Memory B cell (primary cell): ENCODE data around the gene PSMB7.

Experiments used
- ATAC-seq: fragments of 150-1000 bp; cut with Tn5 transposase; 2 replicates; pipeline ENCODE4 v1.10.0; 2021; ENCODE audit warnings: low read depth, mild to moderate bottlenecking, moderate library complexity
- DNase-seq, 2 donors: peaks; one replicate each; pipeline ENCODE4 v3.0.0; 2022; ENCODE audit warnings: low spot score in 2 of 2
- H3K27ac Mint-ChIP-seq: one replicate; pipeline ENCODE4 v1.8.0; 2022; ENCODE audit warnings: mild to moderate bottlenecking, moderate library complexity, mixed read lengths
- H3K27me3 Mint-ChIP-seq: one replicate; pipeline ENCODE4 v1.8.0; 2022; ENCODE audit warnings: mixed read lengths
- H3K36me3 Mint-ChIP-seq: one replicate; pipeline ENCODE4 v1.8.0; 2022; ENCODE audit warnings: mild to moderate bottlenecking, mixed read lengths
- H3K4me1 Mint-ChIP-seq: one replicate; pipeline ENCODE4 v1.8.0; 2022; ENCODE audit warnings: mixed read lengths
- H3K4me3 Mint-ChIP-seq: one replicate; pipeline ENCODE4 v1.8.0; 2022; ENCODE audit warnings: mild to moderate bottlenecking, moderate library complexity, mixed read lengths
- H3K9me3 Mint-ChIP-seq: one replicate; pipeline ENCODE4 v1.8.0; 2022; ENCODE audit warnings: mixed read lengths

The PSMB7 gene

DNA sequence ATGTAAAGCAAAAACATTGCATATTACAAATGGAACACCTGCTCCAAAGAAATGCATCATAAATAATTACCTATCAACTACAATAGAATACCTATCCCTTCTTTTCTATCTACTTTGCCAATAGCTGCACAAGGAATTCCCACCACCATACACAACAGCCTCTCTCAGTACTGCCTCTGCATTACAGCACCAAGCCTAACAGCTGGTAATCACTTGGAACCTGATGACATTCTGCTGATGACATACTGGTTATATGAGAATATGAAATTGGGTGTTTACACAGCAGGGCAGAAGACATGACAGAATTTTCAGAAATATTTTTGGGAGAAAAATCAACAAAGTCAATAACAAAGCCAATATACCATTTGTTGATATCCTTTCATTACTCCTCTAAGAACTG, 43.2 kb downstream of the PSMB7 start:
- DNase-seq (no peak), ATAC-seq (no peak)
- Mint-ChIP-seq H3K36me3 (peaks cover 15% of the 10 kb centered on the region), H3K9me3 (peaks cover 2% of the 10 kb centered on the region), H3K27me3 (no peaks in the 10 kb centered on the region), H3K4me1 (peaks cover 20% of the 10 kb centered on the region), H3K27ac (no peak overlapping the region), H3K4me3 (no peak overlapping the region)

DNA sequence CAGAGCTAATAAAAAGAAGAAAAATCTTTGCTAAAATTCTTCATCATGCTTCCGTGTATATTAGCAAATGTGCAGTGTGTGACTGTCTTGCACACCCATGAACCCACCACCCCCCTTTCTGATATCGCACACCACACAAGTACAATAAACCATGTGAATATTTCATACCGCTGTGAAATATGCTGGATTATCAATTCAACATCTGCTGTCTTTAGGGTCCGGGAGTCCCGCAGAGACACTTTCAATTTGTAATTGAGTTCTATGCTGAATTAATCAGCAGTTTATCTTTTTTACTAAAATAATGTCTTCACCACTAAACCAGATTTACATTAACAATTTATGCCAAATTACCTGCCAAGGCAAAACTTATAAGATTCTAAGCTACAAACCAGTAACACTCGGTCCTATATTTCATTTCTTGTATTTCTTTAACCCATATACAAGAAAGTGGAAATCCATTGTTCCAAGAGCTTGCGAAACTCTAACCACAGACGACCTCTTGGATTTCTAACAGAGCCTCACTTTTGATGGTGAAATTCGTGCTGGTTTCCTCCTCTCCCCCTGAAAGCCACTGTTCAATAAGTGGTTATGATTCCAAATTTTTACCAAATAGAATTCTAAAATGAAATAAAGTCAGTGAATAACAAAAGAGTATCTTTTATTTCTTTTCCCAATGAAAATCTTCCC, 44.2 kb downstream of the PSMB7 start:
- ATAC-seq (no peak), DNase-seq (no peak)
- peaks cover 21% of the 10 kb centered on the region for H3K4me1 Mint-ChIP-seq
- no peak overlapping the region for H3K27ac Mint-ChIP-seq
- no peaks in the 10 kb centered on the region for H3K27me3 Mint-ChIP-seq
- peaks cover 2% of the 10 kb centered on the region for H3K9me3 Mint-ChIP-seq
- peaks cover 19% of the 10 kb centered on the region for H3K36me3 Mint-ChIP-seq
- no peak overlapping the region for H3K4me3 Mint-ChIP-seq

DNA sequence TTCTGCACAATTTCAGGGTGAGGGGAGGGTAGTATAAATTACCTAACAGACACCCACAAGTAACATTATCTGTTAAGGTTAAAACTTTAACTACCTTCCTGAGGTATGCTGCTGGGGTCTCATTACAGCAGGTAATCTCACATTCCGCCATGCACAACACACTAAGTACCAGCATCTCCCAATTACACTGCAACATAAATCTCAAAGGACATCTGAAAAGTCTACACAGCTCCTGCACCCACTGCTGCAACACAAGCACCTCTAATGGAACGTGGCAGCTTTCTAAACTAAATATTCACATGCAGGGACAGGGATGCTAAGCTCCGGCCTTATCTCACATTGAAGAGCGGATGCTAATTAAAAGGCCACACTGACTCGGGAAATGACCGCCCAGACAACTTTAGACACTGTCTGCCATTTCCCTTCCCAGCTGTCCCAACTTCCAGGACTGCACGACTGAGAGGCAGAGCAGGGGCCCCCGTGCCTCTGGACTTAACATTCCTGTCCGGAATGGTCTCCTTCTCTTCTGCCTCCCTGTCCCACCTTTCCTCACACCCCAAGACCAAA, 45.9 kb downstream of the PSMB7 start:
- H3K9me3 Mint-ChIP-seq, result peaks cover 2% of the 10 kb centered on the region
- H3K4me1 Mint-ChIP-seq, result peaks cover 21% of the 10 kb centered on the region
- DNase-seq (no peak), ATAC-seq (no peak)
- H3K4me3 Mint-ChIP-seq, result no peak overlapping the region
- H3K36me3 Mint-ChIP-seq, result peaks cover 19% of the 10 kb centered on the region
- H3K27me3 Mint-ChIP-seq, result no peaks in the 10 kb centered on the region
- peak overlapping the region; percentile 45 for H3K27ac Mint-ChIP-seq

DNA sequence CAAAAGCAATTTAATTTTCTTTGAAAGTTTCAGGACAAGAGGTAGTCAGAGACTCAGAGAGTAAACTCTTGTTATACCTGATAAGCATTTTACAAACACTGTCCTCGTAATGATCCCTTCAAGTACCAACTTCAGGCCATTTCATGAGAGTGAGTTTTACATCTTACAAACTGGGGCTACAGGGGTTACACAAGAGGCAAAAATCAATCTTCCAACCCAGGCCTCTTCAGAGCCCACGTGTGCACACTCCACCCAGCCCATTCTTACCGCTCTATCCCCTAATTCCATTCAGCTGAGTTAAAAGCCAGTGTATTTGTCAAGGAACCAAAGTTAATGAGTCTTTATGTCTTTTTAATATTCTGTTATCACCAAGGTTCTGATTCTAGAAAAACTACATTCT, 46.5 kb downstream of the PSMB7 start:
- no peak for DNase-seq

DNA sequence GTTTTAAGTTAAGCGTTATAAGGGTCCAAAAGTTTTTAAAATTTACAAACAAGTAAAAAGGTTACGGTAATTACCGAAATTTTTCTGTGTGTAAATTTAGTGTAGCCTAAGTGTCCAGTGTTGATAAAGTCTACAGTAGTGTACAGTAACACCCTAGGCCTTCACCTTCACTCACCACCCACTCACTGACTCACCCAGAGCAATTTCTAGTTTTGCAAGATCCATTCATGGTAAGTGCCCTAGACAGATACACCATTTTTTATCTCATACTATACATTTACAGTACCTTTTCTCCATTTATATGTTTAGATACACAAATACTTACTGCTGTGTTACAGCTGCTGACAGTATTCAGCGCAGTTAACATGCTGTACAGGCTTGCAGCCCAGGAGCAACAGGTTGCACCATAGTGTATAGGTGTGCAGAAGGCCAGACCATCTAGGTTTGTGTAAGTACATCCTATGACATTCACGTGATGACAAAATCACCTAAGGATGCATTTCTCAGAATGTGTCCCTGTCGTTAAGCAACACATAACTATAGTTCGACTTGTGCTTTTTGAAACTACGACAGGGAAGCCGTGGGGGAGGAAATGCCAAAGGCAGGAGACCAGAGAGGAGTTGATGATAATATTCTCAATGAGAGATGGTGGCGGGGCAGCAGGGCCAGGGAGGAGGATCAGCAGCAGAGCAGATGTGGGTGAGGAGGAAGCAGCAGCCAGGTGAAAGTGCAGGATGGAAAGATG, 48.6 kb downstream of the PSMB7 start:
- no peak for DNase-seq

More for the DNA sequence above, 46.5 kb downstream of the PSMB7 start:
- no peaks in the 10 kb centered on the region for H3K27me3 Mint-ChIP-seq
- peaks cover 20% of the 10 kb centered on the region for H3K36me3 Mint-ChIP-seq
- H3K27ac Mint-ChIP-seq, result no peak overlapping the region
- H3K9me3 Mint-ChIP-seq, result no peaks in the 10 kb centered on the region
- peaks cover 21% of the 10 kb centered on the region for H3K4me1 Mint-ChIP-seq
- no peak overlapping the region for H3K4me3 Mint-ChIP-seq
- no peak for ATAC-seq

DNA sequence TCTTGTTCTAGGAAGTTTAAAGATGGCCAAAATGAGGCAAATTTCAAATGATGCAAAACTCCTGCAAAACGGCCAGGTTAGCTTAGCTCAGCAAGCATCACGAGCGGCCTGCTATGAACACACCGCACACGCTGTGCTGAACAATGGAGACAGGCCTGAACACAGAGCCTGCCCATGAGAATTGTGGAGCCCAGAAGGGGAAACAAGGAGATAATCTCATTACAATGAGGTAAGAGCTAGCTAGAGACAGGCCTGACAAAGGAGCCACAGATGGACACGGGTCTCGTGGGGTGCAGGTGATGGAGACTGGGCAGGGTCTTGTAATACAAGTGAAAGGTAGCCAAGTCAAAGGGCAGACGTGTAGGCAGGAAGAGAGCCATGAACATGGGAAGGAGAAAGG, 50.2 kb downstream of the PSMB7 start:
- no peak overlapping the region for H3K4me3 Mint-ChIP-seq
- H3K4me1 Mint-ChIP-seq, result peaks cover 16% of the 10 kb centered on the region
- ATAC-seq (no peak), DNase-seq (no peak)
- peak overlapping the region; percentile 18 for H3K27ac Mint-ChIP-seq
- H3K9me3 Mint-ChIP-seq, result no peaks in the 10 kb centered on the region
- no peaks in the 10 kb centered on the region for H3K27me3 Mint-ChIP-seq
- peaks cover 15% of the 10 kb centered on the region for H3K36me3 Mint-ChIP-seq

More for the DNA sequence above, 48.6 kb downstream of the PSMB7 start:
- Mint-ChIP-seq H3K36me3 (peaks cover 16% of the 10 kb centered on the region), H3K4me3 (no peak overlapping the region), H3K27me3 (no peaks in the 10 kb centered on the region), H3K9me3 (no peaks in the 10 kb centered on the region), H3K4me1 (peaks cover 14% of the 10 kb centered on the region), H3K27ac (peak overlapping the region; percentile 48)
- ATAC-seq, result no peak

DNA sequence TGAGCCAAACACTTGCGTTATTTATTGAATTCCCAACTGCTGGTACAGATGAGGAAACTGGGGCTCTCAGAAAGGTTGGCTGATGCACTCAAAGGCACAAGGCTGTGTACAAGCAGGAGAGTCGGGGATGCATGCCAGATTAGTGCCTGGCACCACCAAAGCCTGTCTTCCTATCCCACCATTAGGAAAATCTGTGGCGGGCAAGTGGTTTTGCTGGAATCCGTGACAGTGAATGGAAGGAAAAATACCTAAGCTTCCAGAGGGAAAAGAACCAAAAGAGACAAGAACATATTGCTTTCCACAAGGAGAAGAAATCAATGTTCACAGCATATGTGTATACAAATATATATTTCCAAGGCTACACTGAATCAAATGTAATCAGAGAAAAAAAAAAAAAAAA, 51.1 kb downstream of the PSMB7 start:
- DNase-seq (no peak), ATAC-seq (no peak)
- H3K4me1 Mint-ChIP-seq, result peaks cover 15% of the 10 kb centered on the region
- H3K27ac Mint-ChIP-seq, result no peak overlapping the region
- H3K4me3 Mint-ChIP-seq, result no peak overlapping the region
- no peaks in the 10 kb centered on the region for H3K9me3 Mint-ChIP-seq
- no peaks in the 10 kb centered on the region for H3K27me3 Mint-ChIP-seq
- H3K36me3 Mint-ChIP-seq, result peaks cover 19% of the 10 kb centered on the region

DNA sequence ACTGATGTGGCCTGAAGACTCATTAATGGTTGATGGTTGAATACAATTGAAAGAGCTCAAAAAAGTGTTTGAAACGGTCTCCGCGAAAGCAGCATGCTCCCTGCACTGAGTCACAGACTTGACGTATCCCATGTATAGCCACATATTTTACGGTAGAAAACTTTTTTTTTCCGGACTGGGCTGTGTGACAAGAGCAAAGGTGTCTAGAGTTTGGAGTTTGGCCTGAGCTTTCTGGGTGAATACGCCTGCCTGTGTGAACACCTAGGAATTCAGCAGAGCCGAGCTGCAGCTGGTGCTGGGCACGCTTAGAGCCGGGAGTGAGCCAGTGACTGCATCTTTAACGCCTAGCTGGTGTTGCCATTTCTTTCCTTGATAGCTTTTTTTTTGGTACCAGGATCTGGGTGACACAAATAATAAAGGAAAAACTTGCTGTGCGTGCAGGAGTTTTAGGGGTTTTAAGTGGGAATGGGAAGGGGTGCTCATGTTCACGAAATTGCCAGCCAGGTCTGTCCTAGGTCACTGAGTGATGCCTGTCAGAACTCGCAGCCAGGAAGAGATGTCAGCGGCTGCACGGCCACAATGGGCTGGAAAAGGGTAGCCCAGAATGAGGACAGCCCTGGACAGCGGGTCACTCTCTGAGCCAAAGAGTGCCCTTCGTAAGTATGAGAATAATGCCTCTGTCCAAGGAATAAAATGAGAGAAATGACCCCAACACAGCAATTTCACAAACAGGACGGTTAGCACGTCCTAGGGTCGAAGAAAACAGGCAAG, 51.7 kb downstream of the PSMB7 start:
- Mint-ChIP-seq H3K36me3 (peaks cover 19% of the 10 kb centered on the region), H3K9me3 (no peaks in the 10 kb centered on the region), H3K4me3 (no peak overlapping the region), H3K4me1 (peaks cover 15% of the 10 kb centered on the region), H3K27me3 (no peaks in the 10 kb centered on the region), H3K27ac (no peak overlapping the region)
- ATAC-seq (no peak), DNase-seq (no peak)

DNA sequence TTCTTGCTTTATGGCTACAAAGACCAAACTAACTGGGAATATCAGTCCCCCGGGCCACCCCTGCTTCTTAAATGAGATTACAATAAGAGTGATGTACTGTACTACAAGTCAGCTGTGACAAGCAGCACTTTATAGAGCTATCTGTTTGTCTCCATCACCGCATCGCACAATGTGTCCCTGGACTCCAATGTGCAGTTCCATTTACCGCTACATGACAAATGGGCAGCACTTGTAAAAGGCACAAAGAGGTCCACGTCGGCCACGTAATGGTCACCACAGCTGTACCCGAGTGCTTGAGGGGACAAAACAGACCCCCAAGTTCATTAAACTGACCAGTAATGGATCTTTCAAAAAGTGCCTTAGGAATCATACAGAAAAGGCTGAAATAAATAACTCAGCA, 54.1 kb downstream of the PSMB7 start:
- peak overlapping the region; percentile 75 for H3K27ac Mint-ChIP-seq
- H3K9me3 Mint-ChIP-seq, result no peaks in the 10 kb centered on the region
- DNase-seq (no peak), ATAC-seq (no peak)
- no peak overlapping the region for H3K4me3 Mint-ChIP-seq
- peaks cover 13% of the 10 kb centered on the region for H3K4me1 Mint-ChIP-seq
- H3K27me3 Mint-ChIP-seq, result no peaks in the 10 kb centered on the region
- peaks cover 16% of the 10 kb centered on the region for H3K36me3 Mint-ChIP-seq

DNA sequence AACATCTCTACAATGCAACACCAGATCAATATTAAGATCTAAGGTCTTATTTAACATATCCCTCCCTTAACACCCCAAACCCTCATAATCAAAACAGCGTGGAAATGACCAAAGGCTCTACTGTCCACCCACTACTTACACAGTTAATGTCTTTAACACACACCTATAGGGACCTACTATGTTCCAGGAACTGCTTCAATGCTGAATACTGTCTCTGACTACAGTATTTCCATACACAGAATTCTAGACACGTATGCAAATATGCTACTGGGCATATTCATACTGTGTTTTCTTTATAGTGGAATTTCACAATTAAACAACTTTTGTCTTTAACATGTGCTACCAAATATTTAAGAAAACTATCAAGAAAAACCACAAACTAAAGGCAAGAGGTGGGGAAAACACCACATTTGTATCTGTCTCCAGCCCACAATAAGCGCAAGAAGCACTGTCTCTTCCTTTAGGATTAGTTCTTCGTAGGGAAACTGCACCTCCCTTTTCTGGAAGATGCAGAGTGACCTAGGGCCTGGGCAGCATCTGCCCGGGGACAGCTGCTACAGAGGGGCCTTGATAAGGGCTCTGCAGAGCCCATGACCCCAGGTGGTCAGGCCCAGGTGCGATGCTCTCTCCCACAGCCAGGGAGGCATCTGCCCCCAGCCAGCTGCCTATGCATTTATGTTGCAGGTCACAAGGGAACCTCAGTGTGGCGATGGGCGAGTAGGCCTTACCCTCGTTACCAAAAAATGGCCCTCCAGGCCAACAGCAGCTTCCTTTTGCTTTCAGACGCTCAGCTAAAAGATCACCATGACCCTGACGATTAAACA, 55.2 kb downstream of the PSMB7 start:
- Mint-ChIP-seq H3K4me3 (no peak overlapping the region), H3K9me3 (no peaks in the 10 kb centered on the region), H3K4me1 (peaks cover 13% of the 10 kb centered on the region), H3K27ac (peak overlapping the region; percentile 75), H3K36me3 (peaks cover 15% of the 10 kb centered on the region), H3K27me3 (no peaks in the 10 kb centered on the region)
- DNase-seq (no peak), ATAC-seq (no peak)

DNA sequence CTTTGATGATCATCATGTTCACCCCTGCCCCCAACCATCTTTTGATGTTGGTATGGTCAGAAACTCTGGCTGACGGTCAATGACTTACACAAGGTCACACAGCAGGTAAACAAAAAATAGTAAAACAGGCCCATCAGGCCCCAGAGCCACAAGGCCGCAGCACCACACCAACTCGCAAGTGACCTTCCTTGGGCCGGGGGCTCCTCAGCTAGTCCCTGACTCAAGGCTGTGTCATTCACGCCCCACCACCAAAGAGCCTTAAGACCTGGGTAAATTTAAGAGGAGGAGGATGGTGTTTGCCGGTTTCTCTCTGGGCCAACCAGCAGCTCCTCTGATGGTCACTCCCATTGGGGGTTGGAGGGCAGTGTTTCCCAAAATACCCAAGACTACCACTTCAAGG, 55.8 kb downstream of the PSMB7 start:
- Mint-ChIP-seq H3K27me3 (no peaks in the 10 kb centered on the region), H3K4me3 (no peak overlapping the region), H3K27ac (peak overlapping the region; percentile 74), H3K4me1 (peaks cover 13% of the 10 kb centered on the region), H3K36me3 (peaks cover 13% of the 10 kb centered on the region), H3K9me3 (no peaks in the 10 kb centered on the region)
- ATAC-seq (no peak), DNase-seq (no peak)

DNA sequence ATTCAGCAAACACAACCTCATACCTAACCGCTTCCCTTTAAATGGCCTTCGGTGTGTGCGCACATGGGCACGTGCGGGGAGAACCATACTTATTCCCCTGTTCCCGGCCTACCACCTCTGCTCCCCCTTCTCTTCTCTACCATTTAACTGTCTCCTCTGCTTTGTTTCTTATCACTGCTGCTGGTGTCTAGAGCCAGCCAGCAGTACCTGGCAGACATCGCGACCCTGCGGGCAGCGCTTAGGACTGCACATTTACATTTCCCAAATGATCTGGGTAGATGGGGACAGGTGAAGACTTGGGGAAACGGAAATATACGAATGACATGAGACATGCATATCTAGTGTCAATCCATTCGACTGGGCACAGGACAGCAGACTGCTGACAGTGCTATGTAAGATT, 56.6 kb downstream of the PSMB7 start:
- ATAC-seq (no peak), DNase-seq (no peak)
- Mint-ChIP-seq H3K27me3 (no peaks in the 10 kb centered on the region), H3K36me3 (peaks cover 8% of the 10 kb centered on the region), H3K9me3 (no peaks in the 10 kb centered on the region), H3K4me3 (no peak overlapping the region), H3K27ac (peak overlapping the region; percentile 75), H3K4me1 (peaks cover 13% of the 10 kb centered on the region)

DNA sequence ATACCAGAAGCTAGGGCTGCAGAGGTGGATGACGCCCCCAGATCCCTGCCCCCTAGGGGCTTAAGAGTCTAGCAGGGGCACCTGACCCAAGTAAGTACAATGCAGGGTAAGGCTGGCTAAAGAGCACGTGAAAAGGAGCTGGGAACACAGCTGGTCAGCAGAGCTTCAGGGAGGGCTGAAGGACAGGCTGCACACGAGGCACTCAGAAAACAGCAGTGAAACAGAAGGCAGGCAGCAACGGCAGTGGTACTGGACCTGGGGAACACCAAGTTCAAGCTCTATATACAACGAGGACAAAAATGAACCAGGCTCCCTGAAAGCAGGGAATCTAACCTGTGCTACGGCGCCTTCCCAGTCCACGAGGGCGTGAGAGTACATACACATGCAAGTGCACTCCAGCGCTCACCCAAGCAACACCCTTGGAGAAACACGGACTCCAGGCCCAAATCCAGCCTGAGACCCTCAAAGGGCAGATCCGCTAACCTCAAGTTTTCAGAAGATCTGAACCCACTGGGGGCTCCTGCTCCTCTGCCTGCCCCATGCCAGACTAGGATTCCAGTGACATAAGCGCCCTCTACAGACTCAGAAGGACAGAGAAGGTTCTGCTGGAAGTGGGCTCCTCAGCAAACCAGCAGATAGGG, 57.4 kb downstream of the PSMB7 start:
- Mint-ChIP-seq H3K36me3 (peaks cover 9% of the 10 kb centered on the region), H3K9me3 (no peaks in the 10 kb centered on the region), H3K27ac (peak overlapping the region; percentile 75), H3K4me3 (no peak overlapping the region), H3K4me1 (peaks cover 13% of the 10 kb centered on the region), H3K27me3 (no peaks in the 10 kb centered on the region)
- DNase-seq (no peak), ATAC-seq (no peak)
